Measurements from ENCODE around the gene DNAH10. TPM values are rescaled to one million over a fixed set of nuclear protein-coding genes. Genes with fewer than 3 reads are reported as not detected.

Gene DNAH10
- total and polyA plus RNA-seq, 8 donors, result 0.02 to 0.59 (median 0.09) TPM; not detected in 1

- Histone ChIP-seq H3K27ac (no peak overlapping the region), H3K4me3 (no peak overlapping the region), H3K27me3 (no peaks in the 10 kb centered on the region), H3K36me3 (no peaks in the 10 kb centered on the region), H3K4me1 (no peaks in the 10 kb centered on the region), H3K9me3 (no peaks in the 10 kb centered on the region)
- DNase-seq (no peak), FAIRE-seq (no peak), ATAC-seq (no peak)
- intact Hi-C loops (cut with DNase I), result no loop called here
- no peak for TF ChIP-seq CTCF (IDR thresholded peaks at IDR 0.05)
- WGBS, 2 donors, result 84 to 90% methylated on average over 4 of the region's 4 CpGs
These were observed 54.9 kb downstream of the DNAH10 start for GRCh38 chr12:123816896-123817537.

GRCh38 chr12:123822804-123823203 lies 60.7 kb downstream of the DNAH10 start:
- Histone ChIP-seq H3K36me3 (no peaks in the 10 kb centered on the region), H3K9me3 (no peaks in the 10 kb centered on the region), H3K4me1 (no peaks in the 10 kb centered on the region), H3K4me3 (no peak overlapping the region), H3K27me3 (no peaks in the 10 kb centered on the region), H3K27ac (no peak overlapping the region)
- 49 to 60% methylated on average over 6 of the region's 6 CpGs for WGBS, 2 donors
- ATAC-seq (no peak), DNase-seq (no peak), FAIRE-seq (no peak)
- TF ChIP-seq CTCF (IDR thresholded peaks at IDR 0.05), result no peak
- intact Hi-C loops (cut with DNase I), result no loop called here

GRCh38 chr12:123828120-123828519 lies 66.0 kb downstream of the DNAH10 start:
- Histone ChIP-seq H3K4me3 (no peak overlapping the region), H3K27ac (no peak overlapping the region), H3K27me3 (no peaks in the 10 kb centered on the region), H3K4me1 (no peaks in the 10 kb centered on the region), H3K9me3 (no peaks in the 10 kb centered on the region), H3K36me3 (no peaks in the 10 kb centered on the region)
- no peak for TF ChIP-seq CTCF (IDR thresholded peaks at IDR 0.05)
- no peak for DNase-seq
- ATAC-seq, result no peak
- 76 to 84% methylated on average over 3 of the region's 3 CpGs for WGBS, 2 donors
- FAIRE-seq, result no peak
- intact Hi-C loops (cut with DNase I), result no loop called here

GRCh38 chr12:123828854-123829547 lies 66.9 kb downstream of the DNAH10 start:
- H3K27me3 ChIP-seq, result no peaks in the 10 kb centered on the region
- no peaks in the 10 kb centered on the region for H3K9me3 ChIP-seq
- 79 to 88% methylated on average over 13 of the region's 13 CpGs for WGBS, 2 donors
- intact Hi-C loops (cut with DNase I), result no loop called here
- no peak overlapping the region for H3K27ac ChIP-seq
- H3K4me1 ChIP-seq, result no peaks in the 10 kb centered on the region
- no peak for TF ChIP-seq CTCF (IDR thresholded peaks at IDR 0.05)
- DNase-seq, result no peak
- no peak overlapping the region for H3K4me3 ChIP-seq
- ATAC-seq, result no peak
- no peak for FAIRE-seq
- no peaks in the 10 kb centered on the region for H3K36me3 ChIP-seq

GRCh38 chr12:123829561-123829960 lies 67.5 kb downstream of the DNAH10 start:
- WGBS, 2 donors, result 79 to 88% methylated on average over 10 of the region's 10 CpGs
- FAIRE-seq, result no peak
- TF ChIP-seq CTCF (IDR thresholded peaks at IDR 0.05), result no peak
- intact Hi-C loops (cut with DNase I), result no loop called here
- Histone ChIP-seq H3K4me3 (no peak overlapping the region), H3K9me3 (no peaks in the 10 kb centered on the region), H3K36me3 (no peaks in the 10 kb centered on the region), H3K4me1 (no peaks in the 10 kb centered on the region), H3K27ac (no peak overlapping the region), H3K27me3 (no peaks in the 10 kb centered on the region)
- no peak for ATAC-seq
- no peak for DNase-seq
